Measurements from ENCODE around the gene ANKRD16. TPM values are rescaled to one million over a fixed set of nuclear protein-coding genes. Genes with fewer than 3 reads are reported as not detected.

ANKRD16 gene
- polyA plus RNA-seq, 1 donor from 2014 or later: 14.2 TPM

GRCh38 chr10:5844345-5845055 is 45.2 kb downstream of the ANKRD16 start:
- H3K9me3 ChIP-seq (ENCODE audit: low read length): no peaks in the 10 kb centered on the region
- H3K9ac ChIP-seq (ENCODE audit: low read length): no peak overlapping the region
- no peaks in the 10 kb centered on the region for H3K9me2 ChIP-seq (ENCODE audit: insufficient read depth, low read length)
- H3K79me2 ChIP-seq (replicated peaks; ENCODE audit: insufficient read depth, low read length): no peaks in the 10 kb centered on the region
- no peak overlapping the region for H2AFZ ChIP-seq (ENCODE audit: low read depth, low read length)
- no peaks in the 10 kb centered on the region for H3K27me3 ChIP-seq (ENCODE audit: insufficient read depth, low read depth, low read length)
- no peaks in the 10 kb centered on the region for H4K20me1 ChIP-seq (ENCODE audit: insufficient read depth)
- TF ChIP-seq REST (IDR thresholded peaks at IDR 0.05; ENCODE audit: borderline replicate concordance): no peak
- no peak for TF ChIP-seq SMC3 (conservative IDR thresholded peaks at IDR 0.05; ENCODE audit: poor library complexity)
- no peak for TF ChIP-seq EZH2 (IDR thresholded peaks at IDR 0.05; ENCODE audit: borderline replicate concordance, insufficient read depth, low read length, poor library complexity, severe bottlenecking)
- TF ChIP-seq CTCF (IDR thresholded peaks at IDR 0.05; ENCODE audit: poor library complexity, severe bottlenecking): no peak
- TF ChIP-seq RAD21 (conservative IDR thresholded peaks at IDR 0.05): no peak
- TF ChIP-seq POLR2AphosphoS5 (IDR thresholded peaks at IDR 0.05): no peak
- no peak for TF ChIP-seq EP300 (conservative IDR thresholded peaks at IDR 0.05; ENCODE audit: poor library complexity, severe bottlenecking)
- no peak for TF ChIP-seq MXI1 (conservative IDR thresholded peaks at IDR 0.05; ENCODE audit: poor library complexity, severe bottlenecking)
- TF ChIP-seq TAF1 (IDR thresholded peaks at IDR 0.05; ENCODE audit: low read depth): no peak
- no peaks in the 10 kb centered on the region for H3F3A ChIP-seq (ENCODE audit: insufficient read depth, low read length, poor library complexity, severe bottlenecking)
- no peak overlapping the region for H3K27ac ChIP-seq (ENCODE audit: low read length)
- no peaks in the 10 kb centered on the region for H3K36me3 ChIP-seq (ENCODE audit: insufficient read depth, low read length)
- no peak overlapping the region for H3K4me3 ChIP-seq (ENCODE audit: low read length)
- no peak overlapping the region for H3K4me2 ChIP-seq (ENCODE audit: low read length)

GRCh38 chr10:5843686-5844344 is 45.9 kb downstream of the ANKRD16 start:
- Histone ChIP-seq H3K9me2 (ENCODE audit: insufficient read depth, low read length) (no peaks in the 10 kb centered on the region), H3K9me3 (ENCODE audit: low read length) (no peaks in the 10 kb centered on the region), H3K79me2 (replicated peaks; ENCODE audit: insufficient read depth, low read length) (no peaks in the 10 kb centered on the region), H2AFZ (ENCODE audit: low read depth, low read length) (no peak overlapping the region), H3K4me2 (ENCODE audit: low read length) (no peak overlapping the region), H3K9ac (ENCODE audit: low read length) (no peak overlapping the region), H3K27me3 (ENCODE audit: insufficient read depth, low read depth, low read length) (no peaks in the 10 kb centered on the region), H3F3A (ENCODE audit: insufficient read depth, low read length, poor library complexity, severe bottlenecking) (no peaks in the 10 kb centered on the region), H3K27ac (ENCODE audit: low read length) (no peak overlapping the region), H3K36me3 (ENCODE audit: insufficient read depth, low read length) (no peaks in the 10 kb centered on the region), H3K4me3 (ENCODE audit: low read length) (no peak overlapping the region), H4K20me1 (ENCODE audit: insufficient read depth) (no peaks in the 10 kb centered on the region)
- no peak for TF ChIP-seq CTCF (IDR thresholded peaks at IDR 0.05; ENCODE audit: poor library complexity, severe bottlenecking)
- TF ChIP-seq TAF1 (IDR thresholded peaks at IDR 0.05; ENCODE audit: low read depth): no peak
- TF ChIP-seq RAD21 (conservative IDR thresholded peaks at IDR 0.05): no peak
- no peak for TF ChIP-seq POLR2AphosphoS5 (IDR thresholded peaks at IDR 0.05)
- TF ChIP-seq REST (IDR thresholded peaks at IDR 0.05; ENCODE audit: borderline replicate concordance): no peak
- no peak for TF ChIP-seq SMC3 (conservative IDR thresholded peaks at IDR 0.05; ENCODE audit: poor library complexity)
